NCI-H510A (cell line): ENCODE results near the gene NCOA3.

Experiments used
- DNase-seq: peaks from one replicate; lab custom pipeline; 2025; lab: John Stamatoyannopoulos, UW

The NCOA3 gene

GRCh38 chr20:47598911-47599744 lies 97.4 kb downstream of the NCOA3 start:
- DNase-seq: no peak

- DNase-seq: no peak
Observed at GRCh38 chr20:47600967-47601547, 99.4 kb downstream of the NCOA3 start.

DNA sequence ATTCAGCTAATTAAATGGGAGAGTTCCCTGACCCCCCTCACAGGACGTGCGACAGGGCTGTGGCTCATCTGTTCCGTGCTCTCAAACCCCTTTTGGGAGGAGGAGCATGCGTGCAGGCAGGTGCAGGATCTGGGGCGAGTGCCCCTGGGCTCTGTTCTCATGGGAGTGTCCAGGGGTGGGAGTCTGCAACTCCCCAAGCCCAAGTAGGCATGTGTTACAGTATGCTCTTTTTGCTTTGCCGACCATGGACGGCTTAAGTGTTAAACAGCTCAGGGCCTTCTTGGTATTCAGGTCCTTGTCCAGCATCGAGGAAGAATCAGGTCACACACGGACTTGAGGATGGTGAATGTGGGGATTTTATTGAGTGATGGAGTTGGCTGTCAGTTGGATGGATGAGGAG lies 101.6 kb downstream of the NCOA3 start:
- no peak for DNase-seq

DNA sequence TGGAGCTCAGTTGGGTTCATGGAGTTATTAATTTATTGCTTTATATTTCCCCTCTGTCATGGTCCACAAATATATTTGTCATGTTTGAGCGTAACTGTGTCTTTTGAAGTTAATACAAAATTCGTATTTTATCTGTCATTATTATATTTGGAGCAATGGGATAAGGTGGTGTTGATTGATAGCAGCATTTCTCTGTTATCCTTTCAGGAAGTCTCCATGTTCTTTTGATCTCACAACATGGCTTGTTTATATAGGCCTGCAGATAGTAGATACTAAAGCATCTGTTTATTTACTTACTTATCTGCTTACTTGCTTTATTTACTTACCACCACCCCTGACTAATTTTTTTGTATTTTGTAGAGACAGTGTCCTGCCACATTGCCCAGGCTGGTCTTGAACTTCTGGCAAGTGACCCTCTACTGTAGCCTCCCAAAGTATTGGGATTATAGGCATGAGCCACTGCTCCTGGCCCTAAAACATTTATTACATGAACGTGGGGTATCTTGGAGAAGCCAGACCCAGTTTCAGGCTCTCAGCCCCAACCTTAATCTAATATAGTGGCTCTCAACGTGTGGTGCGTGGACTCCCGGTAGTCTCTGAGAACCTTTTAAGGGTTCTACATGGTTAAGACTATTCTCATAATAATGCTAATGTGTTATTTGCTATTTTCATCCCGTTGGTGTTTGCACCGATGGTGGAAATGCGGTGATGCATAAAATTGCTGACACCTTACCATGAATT lies 104.2 kb downstream of the NCOA3 start:
- DNase-seq: no peak

- DNase-seq: no peak
Observed at GRCh38 chr20:47606414-47606982, 104.8 kb downstream of the NCOA3 start.

DNA sequence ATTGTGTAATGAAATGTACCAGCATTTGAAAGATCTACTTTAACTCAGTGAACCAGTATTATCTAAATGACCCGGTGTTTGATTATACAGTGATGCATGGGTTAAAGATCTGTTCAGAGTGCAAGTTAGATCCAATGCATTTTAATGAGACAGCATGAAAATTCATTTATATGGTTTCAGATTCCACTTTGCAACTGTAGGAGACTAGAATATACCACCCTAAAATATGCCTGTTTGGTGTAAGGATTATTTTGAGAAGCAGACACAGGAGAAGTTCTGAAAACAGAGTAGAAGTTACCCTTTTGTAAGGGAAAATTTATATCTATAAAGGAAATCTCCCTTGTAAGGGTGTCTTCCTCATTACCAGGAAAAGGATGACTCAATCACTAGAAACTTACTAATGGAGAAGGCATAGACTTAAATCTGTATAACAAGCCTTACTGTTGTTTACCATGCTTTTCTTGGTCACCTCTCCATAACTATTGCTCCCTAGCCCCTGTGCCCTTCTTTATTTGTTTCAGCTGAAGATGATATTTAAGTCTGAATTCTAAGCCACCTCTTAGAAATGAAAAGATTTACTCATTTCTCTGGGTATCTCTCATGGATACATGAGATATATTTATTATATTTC lies 105.4 kb downstream of the NCOA3 start:
- no peak for DNase-seq

- no peak for DNase-seq
Observed at GRCh38 chr20:47609001-47609400, 107.3 kb downstream of the NCOA3 start.

DNA sequence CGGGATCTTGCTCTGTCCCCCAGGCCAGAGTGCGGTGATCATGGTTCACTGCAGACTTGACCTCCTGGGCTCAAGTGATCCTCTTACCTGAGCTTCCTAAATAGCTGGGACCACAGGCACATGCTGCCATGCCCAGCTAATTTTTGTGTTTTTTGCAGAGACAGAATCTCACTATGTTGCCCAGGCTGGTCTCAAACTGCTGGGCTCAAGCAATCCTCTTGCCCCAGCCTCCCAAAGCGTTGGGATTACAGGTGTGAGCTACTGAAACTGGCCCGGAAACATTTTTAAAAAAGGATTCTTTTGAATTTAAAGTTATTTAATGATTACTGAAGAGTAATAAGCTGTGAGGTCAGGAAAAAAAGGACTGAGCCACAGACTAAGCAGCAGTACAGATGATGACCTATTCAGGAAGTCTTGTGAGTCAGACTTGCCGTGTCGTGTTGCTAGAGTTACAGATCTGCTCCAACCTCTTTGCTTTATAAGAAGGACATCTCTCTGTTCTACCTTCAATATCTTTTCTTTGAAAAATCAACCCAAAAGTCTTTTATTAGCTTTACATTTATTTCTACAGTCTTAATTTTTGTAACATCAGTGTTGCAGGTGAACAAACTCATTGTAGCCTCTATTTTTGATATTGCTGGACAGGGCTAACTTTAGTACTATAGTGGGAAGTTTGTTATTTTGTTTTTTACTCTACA lies 108.7 kb downstream of the NCOA3 start:
- no peak for DNase-seq

GRCh38 chr20:47610945-47611250 lies 109.2 kb downstream of the NCOA3 start:
- DNase-seq: no peak

- DNase-seq: no peak
Observed at GRCh38 chr20:47611785-47612184, 110.1 kb downstream of the NCOA3 start.

- no peak for DNase-seq
Observed at GRCh38 chr20:47612670-47613069, 111.0 kb downstream of the NCOA3 start.

DNA sequence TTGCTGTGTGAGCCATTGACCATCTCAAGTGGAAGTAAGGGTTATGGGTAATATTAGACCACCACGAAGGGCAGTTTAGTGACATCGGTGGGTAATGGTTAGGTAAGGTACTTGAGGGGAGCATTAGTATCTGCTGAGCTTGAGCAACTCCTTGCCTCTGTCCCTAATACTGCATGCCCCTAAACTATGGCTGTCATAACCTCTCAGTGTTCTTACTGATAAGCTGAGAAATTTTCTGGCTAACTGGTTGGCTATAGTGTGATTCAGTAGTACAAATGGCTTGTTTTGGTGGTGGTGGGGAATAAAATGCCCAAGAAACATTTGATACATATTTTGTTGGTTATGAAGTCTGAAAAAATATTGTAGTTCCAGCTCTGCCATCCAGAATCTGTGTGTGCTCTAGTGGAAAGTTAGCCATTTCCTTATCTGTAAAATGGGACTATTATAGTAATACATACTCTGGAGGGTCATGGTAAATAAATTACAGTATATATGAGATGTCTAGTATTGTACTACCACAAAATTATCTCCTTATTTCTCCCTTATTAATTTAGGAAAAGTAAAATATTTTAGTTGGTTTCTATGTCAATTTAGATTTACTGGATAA lies 113.1 kb downstream of the NCOA3 start:
- DNase-seq: no peak

DNA sequence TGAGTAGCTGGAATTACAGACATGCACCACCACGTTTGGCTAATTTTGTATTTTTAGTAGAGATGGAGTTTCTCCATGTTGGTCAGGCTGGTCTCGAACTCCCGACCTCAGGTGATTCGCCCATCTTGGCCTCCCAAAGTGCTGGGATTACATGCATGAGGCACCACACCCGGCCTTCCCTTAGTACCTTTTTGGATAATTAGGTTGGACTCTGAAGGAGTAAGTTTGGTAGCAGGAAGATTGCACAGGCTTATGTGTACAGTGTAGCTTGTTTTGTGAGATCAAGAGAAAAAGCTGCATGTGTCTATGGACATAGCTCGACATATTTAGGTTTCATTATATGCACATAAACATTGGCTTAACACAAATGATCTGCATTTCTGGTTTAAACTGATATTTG lies 116.8 kb downstream of the NCOA3 start:
- no peak for DNase-seq

- no peak for DNase-seq
Observed at GRCh38 chr20:47620808-47621805, 119.4 kb downstream of the NCOA3 start.

DNA sequence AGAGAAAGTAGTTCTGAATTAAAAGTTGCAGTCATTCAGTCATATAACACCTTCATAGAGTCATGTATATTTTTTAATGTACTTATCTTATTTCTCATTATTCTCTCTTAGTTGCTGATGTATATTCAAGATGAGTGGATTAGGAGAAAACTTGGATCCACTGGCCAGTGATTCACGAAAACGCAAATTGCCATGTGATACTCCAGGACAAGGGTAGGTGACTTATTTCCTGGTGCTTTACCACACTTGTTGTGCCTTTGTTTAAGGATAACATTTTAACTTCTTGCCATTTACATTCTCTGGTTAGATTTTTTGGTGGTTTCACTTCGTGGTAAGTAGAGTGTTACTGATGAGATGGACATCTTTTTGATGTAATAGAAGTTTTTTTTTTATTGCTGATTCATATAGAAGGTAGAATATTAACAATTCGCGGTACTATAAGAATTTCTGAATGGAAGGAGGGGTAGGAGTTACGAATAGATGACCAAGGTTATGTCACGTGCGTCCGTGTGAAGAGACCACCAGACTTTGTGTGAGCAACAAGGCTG lies 120.5 kb downstream of the NCOA3 start:
- no peak for DNase-seq

DNA sequence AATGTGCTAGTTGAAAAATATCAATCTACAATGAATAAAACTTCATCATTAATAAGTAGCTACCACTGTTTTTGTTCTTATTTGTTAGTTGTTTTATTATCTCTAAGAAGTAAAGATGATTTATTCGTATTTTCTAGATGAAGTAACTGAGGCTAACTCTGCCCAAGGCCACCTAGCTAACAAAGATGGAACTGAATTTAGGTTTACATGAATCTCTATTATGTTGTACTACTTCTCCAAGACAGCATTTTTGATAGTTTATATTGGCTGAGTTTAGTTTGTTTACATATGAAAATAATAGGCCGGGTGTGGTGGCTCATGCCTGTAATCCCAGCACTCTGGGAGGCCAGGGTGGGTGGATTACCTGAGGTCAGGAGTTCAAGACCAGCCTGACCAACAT lies 121.5 kb downstream of the NCOA3 start:
- no peak for DNase-seq

DNA sequence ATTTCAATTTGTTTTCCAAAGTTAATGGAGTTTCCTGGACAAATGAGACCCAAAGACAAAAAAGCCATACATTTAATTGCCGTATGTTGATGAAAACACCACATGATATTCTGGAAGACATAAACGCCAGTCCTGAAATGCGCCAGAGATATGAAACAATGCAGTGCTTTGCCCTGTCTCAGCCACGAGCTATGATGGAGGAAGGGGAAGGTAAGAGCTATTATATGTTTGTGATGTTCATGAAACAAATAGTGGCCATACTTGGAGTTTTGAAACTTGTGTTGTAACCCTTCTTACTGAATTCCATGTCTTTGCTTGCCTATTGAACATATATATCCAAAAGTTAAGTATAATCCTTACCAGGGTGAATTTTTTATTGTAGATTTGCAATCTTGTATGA lies 125.9 kb downstream of the NCOA3 start:
- DNase-seq: no peak

GRCh38 chr20:47629907-47630306 lies 128.2 kb downstream of the NCOA3 start:
- no peak for DNase-seq

DNA sequence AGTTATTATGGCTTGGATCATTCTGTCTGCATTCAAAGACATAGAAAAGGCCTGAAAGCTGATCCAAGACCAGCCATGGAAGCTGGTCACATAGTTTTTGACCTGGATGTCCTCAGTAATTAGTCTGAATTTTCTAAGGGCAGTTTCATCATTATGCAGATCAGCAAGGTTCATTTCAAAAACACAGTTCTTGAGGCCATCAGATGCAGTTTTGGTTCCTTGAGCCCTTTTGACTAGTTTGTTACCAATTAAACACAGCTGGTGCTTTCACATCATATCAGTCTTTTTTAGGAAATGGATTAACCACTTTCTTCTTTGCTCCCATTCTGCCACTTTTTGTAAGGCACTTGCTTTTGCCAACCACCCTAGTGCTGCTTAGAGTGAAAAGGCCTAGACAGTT lies 129.4 kb downstream of the NCOA3 start:
- DNase-seq: no peak

GRCh38 chr20:47635256-47635655 lies 133.6 kb downstream of the NCOA3 start:
- no peak for DNase-seq
